A549 (cell line): ENCODE measurements around the gene HS6ST1. TPM values are rescaled to one million over a fixed set of nuclear protein-coding genes. Genes with fewer than 3 reads are reported as not detected.

Experiments used
- ATAC-seq, 2 experiments: fragments of 200-7000 bp in 1 of 2; fragments of >200 bp in 1 of 2; cut with Nextera tagmentation in 1 of 2; cut with Tn5 transposase in 1 of 2; 3 replicates each; pipeline versions ENCODE4 v1.8.0 to v1.9.1; 2018 to 2020; ENCODE audit warnings: mild to moderate bottlenecking in 1 of 2, moderate library complexity in 1 of 2
- CTCF ChIA-PET: fragments of 300-600 bp; sonication (Branson Sonifier 250); formaldehyde crosslinking; extraction: SDS; loops from one replicate; lab custom pipeline; 2021; ENCODE audit warnings: antibody characterized with exemption, inconsistent platforms; lab: Yijun Ruan, JAX
- POLR2A ChIA-PET: fragments of 350-600 bp; formaldehyde crosslinking; extraction: SDS; loops from one replicate; lab custom pipeline; 2021; ENCODE audit warnings: antibody characterized with exemption, inconsistent platforms; lab: Yijun Ruan, JAX
- DNase-seq, 2 experiments: peaks; one replicate each; pipeline versions ENCODE4 v3.0.0 to v3.0.0-alpha.2; 2011 to 2016; ENCODE audit warnings: low read depth in 1 of 2, low spot score in 1 of 2
- FAIRE-seq: peaks from 2 replicates; lab custom pipeline; 2011; peaks lifted over from hg19 to GRCh38; lab: Jason Lieb, UNC
- H3K27ac ChIP-seq, 2 experiments: fragments of >200 bp; sonication (Bioruptor Twin); formaldehyde crosslinking; 3 replicates each; pipeline ENCODE4 v1.5.1; 2016 to 2017
- H3K4me1 ChIP-seq: fragments of >200 bp; sonication (Bioruptor Twin); formaldehyde crosslinking; 3 replicates; pipeline ENCODE4 v1.6.1; 2016
- H3K4me2 ChIP-seq: fragments of >200 bp; sonication (Bioruptor Twin); formaldehyde crosslinking; 3 replicates; pipeline ENCODE4 v1.6.1; 2016
- H3K4me3 ChIP-seq: fragments of >200 bp; sonication (Bioruptor Twin); formaldehyde crosslinking; 3 replicates; pipeline ENCODE4 v1.5.1; 2016
- H3K9me3 ChIP-seq: fragments of >200 bp; sonication (Bioruptor Twin); formaldehyde crosslinking; 3 replicates; pipeline ENCODE4 v1.6.1; 2016
- CBX8 ChIP-seq: fragments of 200-600 bp; sonication (generic); IDR thresholded peaks from 2 replicates; pipeline ENCODE4 v1.6.1; 2016
- CHD2 ChIP-seq: fragments of 150-350 bp; IDR thresholded peaks from 2 replicates; pipeline ENCODE4 v1.6.1; 2014; ENCODE audit warnings: low read length; ENCODE audit not compliant: partially characterized antibody
- CHD4 ChIP-seq: fragments of 200-600 bp; sonication (generic); IDR thresholded peaks from 2 replicates; pipeline ENCODE4 v1.6.1; 2016; ENCODE audit warnings: antibody characterized with exemption, mild to moderate bottlenecking, borderline replicate concordance
- EHMT2 ChIP-seq: fragments of 200-600 bp; sonication (generic); IDR thresholded peaks from 2 replicates; pipeline ENCODE4 v1.6.1; 2016; ENCODE audit warnings: antibody characterized with exemption, low read depth, mild to moderate bottlenecking, moderate library complexity
- EP300 ChIP-seq, 2 experiments: fragments of >200 bp; sonication (Bioruptor Twin); formaldehyde crosslinking; IDR thresholded peaks; 2 replicates in 1 of 2; 3 replicates in 1 of 2; pipeline ENCODE4 v1.6.1; 2016 to 2017
- FOSB ChIP-seq: fragments of 250-450 bp; sonication (Bioruptor Pico); IDR thresholded peaks from 2 replicates; pipeline ENCODE4 v1.5.0; 2020; ENCODE audit warnings: mild to moderate bottlenecking, moderate library complexity
- FOSL2 ChIP-seq, 2 experiments: fragments of 450-650 bp in 1 of 2; fragments of >200 bp in 1 of 2; sonication (Bioruptor Twin) in 1 of 2; formaldehyde crosslinking; IDR thresholded peaks; 2 replicates each; pipeline versions ENCODE4 v1.5.0 to v1.6.1; 2016 to 2020; ENCODE audit warnings: mild to moderate bottlenecking in 1 of 2, moderate library complexity in 1 of 2
- GATA3 ChIP-seq: IDR thresholded peaks from 2 replicates; pipeline ENCODE4 v1.6.1; 2012; ENCODE audit warnings: borderline replicate concordance
- HEYL ChIP-seq: fragments of 250-450 bp; sonication (Bioruptor Pico); IDR thresholded peaks from 2 replicates; pipeline ENCODE4 v1.8.0; 2021; ENCODE audit warnings: mild to moderate bottlenecking, moderate library complexity
- HOXA7 ChIP-seq: fragments of 250-450 bp; sonication (Bioruptor Pico); IDR thresholded peaks from 2 replicates; pipeline ENCODE4 v1.5.0; 2020; ENCODE audit warnings: mild to moderate bottlenecking, moderate library complexity
- KDM1A ChIP-seq: fragments of 200-600 bp; sonication (generic); IDR thresholded peaks from 2 replicates; pipeline ENCODE4 v1.6.1; 2016; ENCODE audit warnings: low read depth, mild to moderate bottlenecking
- KDM5A ChIP-seq: fragments of 200-600 bp; sonication (generic); IDR thresholded peaks from 2 replicates; pipeline ENCODE4 v1.6.1; 2016; ENCODE audit warnings: antibody characterized with exemption, mild to moderate bottlenecking
- MYC ChIP-seq: IDR thresholded peaks from 2 replicates; pipeline ENCODE4 v1.6.1; 2012; ENCODE audit warnings: mild to moderate bottlenecking, inconsistent platforms, low read length, improper control_type of control experiment, borderline replicate concordance
- NFE2L2 ChIP-seq: fragments of 150-350 bp; conservative IDR thresholded peaks from 2 replicates; pipeline ENCODE4 v1.6.1; 2014; ENCODE audit warnings: low read length
- POLR2AphosphoS2 ChIP-seq: conservative IDR thresholded peaks from 2 replicates; pipeline ENCODE4 v1.6.1; 2012; ENCODE audit warnings: low read length, improper control_type of control experiment, inconsistent platforms
- RAD21 ChIP-seq, 2 experiments: fragments of >200 bp in 1 of 2; sonication (Bioruptor Twin) in 1 of 2; formaldehyde crosslinking in 1 of 2; IDR thresholded peaks in 1 of 2; conservative IDR thresholded peaks in 1 of 2; 2 replicates in 1 of 2; 3 replicates in 1 of 2; pipeline ENCODE4 v1.6.1; 2012 to 2018; ENCODE audit warnings: inconsistent platforms in 1 of 2
- RCOR1 ChIP-seq: fragments of 150-350 bp; IDR thresholded peaks from 2 replicates; pipeline ENCODE4 v1.6.1; 2014; ENCODE audit warnings: antibody characterized with exemption, low read length, low read depth
- RFX5 ChIP-seq: fragments of 450-650 bp; IDR thresholded peaks from 2 replicates; pipeline ENCODE4 v1.7.1; 2014; ENCODE audit warnings: antibody characterized with exemption, mild to moderate bottlenecking, moderate library complexity
- SMC3 ChIP-seq: fragments of >200 bp; sonication (Bioruptor Twin); formaldehyde crosslinking; IDR thresholded peaks from 3 replicates; pipeline ENCODE4 v1.6.1; 2018; ENCODE audit warnings: inconsistent platforms
- TFCP2L1 ChIP-seq: fragments of 250-450 bp; sonication (Bioruptor Pico); IDR thresholded peaks from 2 replicates; pipeline ENCODE4 v1.5.0; 2021; ENCODE audit warnings: mild to moderate bottlenecking
- TP53 ChIP-seq: fragments of 250-450 bp; sonication (Bioruptor Pico); IDR thresholded peaks from 2 replicates; pipeline ENCODE4 v1.5.0; 2021; ENCODE audit warnings: mild to moderate bottlenecking, moderate library complexity
- ZFP36 ChIP-seq: fragments of 450-650 bp; IDR thresholded peaks from 2 replicates; pipeline ENCODE4 v1.6.1; 2014; ENCODE audit warnings: borderline replicate concordance; ENCODE audit not compliant: partially characterized antibody
- ZSCAN20 ChIP-seq: fragments of 250-450 bp; sonication (Bioruptor Pico); IDR thresholded peaks from 2 replicates; pipeline ENCODE4 v1.8.0; 2022; ENCODE audit warnings: mild to moderate bottlenecking, moderate library complexity
- WGBS: methylation state at CpG from one replicate; pipeline ENCODE4 v1.1.6; 2017; ENCODE audit errors: missing lambda C conversion rate; 5-methylcytosine and 5-hydroxymethylcytosine counted together
- polyA plus RNA-seq, 4 experiments: library from polyadenylated mRNA; depleted of rRNA in 3 of 4; stranded (reverse); fragments of >200 nt; fragmentation: RNase III in 1 of 4; extraction: RNeasy Plus Mini Kit Qiagen cat#74134 plus additional on column Dnase treatment in 1 of 4; gene quantifications; 2 replicates in 3 of 4; 3 replicates in 1 of 4; pipeline ENCODE4 v1.2.3, GENCODE V29; 2011 to 2017
- TF ChIP-seq, protein P1 (sequence below): IDR thresholded peaks from 2 replicates; pipeline ENCODE4 v1.6.1; 2012; ENCODE audit warnings: low read depth, borderline replicate concordance
- TF ChIP-seq, protein P2 (sequence below): fragments of >200 bp; sonication (Bioruptor Twin); formaldehyde crosslinking; IDR thresholded peaks from 2 replicates; pipeline ENCODE4 v1.6.1; 2016
- TF ChIP-seq, protein P3 (sequence below): fragments of 250-450 bp; sonication (Bioruptor Pico); IDR thresholded peaks from 2 replicates; pipeline ENCODE4 v1.5.0; 2021; ENCODE audit warnings: mild to moderate bottlenecking, moderate library complexity, borderline replicate concordance
- TF ChIP-seq, protein P4 (sequence below): fragments of >200 bp; sonication (Bioruptor Twin); formaldehyde crosslinking; IDR thresholded peaks from 3 replicates; pipeline ENCODE4 v1.6.1; 2016

The HS6ST1 gene
- polyA plus RNA-seq, 2 of the 4 experiments (the other 2 are of a cell fraction): 3.8 to 11.6 TPM

DNA sequence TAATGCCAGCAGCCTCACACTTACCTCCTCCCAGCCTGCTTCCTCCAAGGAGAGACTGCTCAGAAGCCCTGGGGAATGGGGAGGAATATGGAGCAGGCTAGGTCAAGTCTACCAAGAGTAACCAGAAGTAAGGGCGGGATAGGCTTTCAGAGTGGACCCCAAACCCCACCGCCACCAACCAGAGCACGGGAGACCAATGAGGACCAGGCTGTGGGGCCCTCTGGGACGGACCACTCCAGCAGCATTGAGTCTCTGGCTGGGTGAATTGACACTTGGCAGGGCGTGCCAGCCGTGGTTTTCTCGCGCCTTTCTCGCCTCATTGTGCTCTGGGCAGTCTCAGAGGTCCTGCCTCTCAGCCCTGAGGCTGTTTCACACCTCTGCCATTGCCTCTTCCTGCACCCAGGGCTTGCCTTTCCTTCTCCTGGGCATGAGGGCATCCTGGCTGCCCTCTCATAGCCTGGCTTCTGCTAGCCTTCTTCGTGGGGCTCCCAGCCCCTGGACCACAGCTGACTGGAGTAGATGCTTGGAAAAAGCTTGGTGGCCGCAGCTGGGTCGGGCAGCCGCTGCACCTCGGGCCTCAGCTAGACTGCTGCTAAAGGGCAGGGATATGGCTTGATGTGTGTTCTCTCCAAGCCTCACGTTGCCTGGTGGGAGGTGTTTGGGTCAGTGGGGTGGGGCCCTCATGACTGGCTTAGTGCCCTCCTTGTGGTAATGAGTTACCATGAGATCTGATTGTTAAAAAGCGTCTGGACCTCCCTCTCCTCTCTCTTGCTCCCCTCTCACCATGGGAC is 40.5 kb upstream of the HS6ST1 start:
- FAIRE-seq: no peak
- ATAC-seq: no peak
- CTCF ChIA-PET: no interaction called here

DNA sequence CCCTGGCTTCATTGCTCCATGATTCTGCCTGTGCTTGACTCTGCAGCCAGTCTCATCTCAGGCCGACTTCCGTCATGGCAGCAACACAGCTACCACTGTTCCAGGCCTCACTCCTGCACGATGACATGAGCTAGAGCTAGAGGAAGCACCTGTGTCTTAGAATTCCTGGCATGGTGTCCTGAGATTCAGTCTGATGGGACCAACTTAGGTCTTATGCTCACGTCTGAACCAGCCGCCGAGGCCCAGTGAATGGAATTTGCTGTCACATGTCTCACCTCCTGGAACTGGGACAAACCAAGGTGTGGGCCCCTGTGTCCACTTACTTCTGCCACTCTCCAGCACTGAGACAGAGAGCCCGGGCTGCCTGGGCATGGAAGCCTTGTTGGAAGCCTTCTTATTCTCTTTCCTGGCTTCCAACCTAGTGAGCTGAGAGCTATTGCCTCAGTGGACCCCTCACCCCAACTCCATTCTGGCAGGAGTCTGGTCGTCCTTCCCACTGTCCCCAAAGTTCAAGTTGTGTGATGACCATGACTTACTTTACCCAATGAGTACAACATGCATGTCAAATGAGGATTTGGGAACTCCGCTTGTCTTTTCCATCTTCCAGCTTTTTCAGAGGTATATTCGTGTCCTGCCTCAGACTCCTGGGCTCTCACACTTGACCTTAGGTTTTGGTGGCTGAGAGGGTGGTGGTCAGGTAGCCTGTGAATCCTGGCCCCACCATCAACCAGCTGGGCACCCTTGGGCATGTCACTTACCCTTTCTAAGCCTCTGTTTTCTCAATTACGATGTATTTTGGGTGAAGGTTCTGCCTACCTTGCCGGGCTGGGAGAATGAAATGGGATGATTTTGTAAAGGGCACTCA is 39.1 kb upstream of the HS6ST1 start:
- 52% methylated on average over 12 of the region's 12 CpGs for WGBS
- ATAC-seq (no peak), FAIRE-seq (no peak), DNase-seq (no peak)
- TF ChIP-seq TP53 (CRISPR knock-in tag) (no peak), EP300 (IDR thresholded peaks at IDR 0.05) (no peak), ZSCAN20 (CRISPR knock-in tag) (no peak), FOSL2 (IDR thresholded peaks at IDR 0.05) (no peak), FOSL2 (CRISPR knock-in tag; IDR thresholded peaks at IDR 0.05) (no peak), NFE2L2 (no peak), TFCP2L1 (CRISPR knock-in tag) (no peak), CBX8 (no peak), GATA3 (no peak), RFX5 (no peak), HEYL (CRISPR knock-in tag) (no peak), RCOR1 (no peak), MYC (no peak), FOSB (CRISPR knock-in tag) (no peak), KDM5A (no peak), RAD21 (conservative IDR thresholded peaks at IDR 0.05 in 1 of 2, IDR thresholded peaks at IDR 0.05 in 1 of 2) (no peak)
- TF ChIP-seq, protein P1, sequence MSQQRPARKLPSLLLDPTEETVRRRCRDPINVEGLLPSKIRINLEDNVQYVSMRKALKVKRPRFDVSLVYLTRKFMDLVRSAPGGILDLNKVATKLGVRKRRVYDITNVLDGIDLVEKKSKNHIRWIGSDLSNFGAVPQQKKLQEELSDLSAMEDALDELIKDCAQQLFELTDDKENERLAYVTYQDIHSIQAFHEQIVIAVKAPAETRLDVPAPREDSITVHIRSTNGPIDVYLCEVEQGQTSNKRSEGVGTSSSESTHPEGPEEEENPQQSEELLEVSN: no peak
- TF ChIP-seq, protein P2, sequence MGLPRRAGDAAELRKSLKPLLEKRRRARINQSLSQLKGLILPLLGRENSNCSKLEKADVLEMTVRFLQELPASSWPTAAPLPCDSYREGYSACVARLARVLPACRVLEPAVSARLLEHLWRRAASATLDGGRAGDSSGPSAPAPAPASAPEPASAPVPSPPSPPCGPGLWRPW: no peak
- ChIA-PET CTCF (no interaction called here), POLR2A (no interaction called here)
- Histone ChIP-seq H3K9me3 (no peaks in the 10 kb centered on the region), H3K4me2 (no peak overlapping the region), H3K4me3 (no peak overlapping the region), H3K4me1 (peaks cover 3% of the 10 kb centered on the region; the same call in 2 of the 3 replicates), H3K27ac (no peak overlapping the region)

More for the DNA sequence above, 40.5 kb upstream of the HS6ST1 start:
- WGBS: 49% methylated on average over 15 of the region's 16 CpGs
- H3K4me1 ChIP-seq: peaks cover 9% of the 10 kb centered on the region; the same call in 2 of the 3 replicates
- no peaks in the 10 kb centered on the region for H3K9me3 ChIP-seq
- H3K4me3 ChIP-seq: no peak overlapping the region
- H3K4me2 ChIP-seq: no peak overlapping the region
- TF ChIP-seq HEYL (CRISPR knock-in tag) (no peak), ZFP36 (no peak)
- POLR2A ChIA-PET: no interaction called here
- H3K27ac ChIP-seq: no peak overlapping the region
- no peak for DNase-seq

DNA sequence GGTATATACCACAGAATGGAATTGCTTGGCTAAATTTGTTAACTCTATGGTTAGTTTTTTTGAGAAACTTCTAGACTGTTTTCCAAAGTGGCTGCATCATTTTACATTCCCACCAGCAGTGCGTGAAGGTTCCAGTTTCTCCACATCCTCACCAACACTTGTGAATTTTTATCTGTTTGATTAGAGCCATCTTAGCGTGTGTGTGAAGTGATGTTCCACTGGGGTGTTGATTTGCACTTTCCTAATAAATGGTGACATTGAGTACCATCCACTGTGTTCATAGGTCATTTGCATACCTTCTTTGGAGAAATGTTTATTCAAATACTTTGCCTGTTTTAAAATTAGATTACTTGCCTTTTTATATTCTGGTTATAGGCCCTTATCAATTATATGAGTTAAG is 37.5 kb upstream of the HS6ST1 start:
- CTCF ChIA-PET: interaction anchor here (1.6 kb wide), 1 partner anchor 11 kb away, joined by 3 read pairs; no protein-coding TSS in a partner anchor
- no peak for ATAC-seq

More for the DNA sequence above, 37.5 kb upstream of the HS6ST1 start:
- DNase-seq (no peak), FAIRE-seq (no peak)
- Histone ChIP-seq H3K9me3 (no peaks in the 10 kb centered on the region), H3K4me2 (no peak overlapping the region), H3K4me3 (no peak overlapping the region), H3K27ac (no peak overlapping the region), H3K4me1 (no peaks in the 10 kb centered on the region)
- 43% methylated on average over 2 of the region's 2 CpGs for WGBS
- POLR2A ChIA-PET: no interaction called here
- TF ChIP-seq KDM1A (no peak), RFX5 (no peak), RCOR1 (no peak), ZSCAN20 (CRISPR knock-in tag) (no peak), SMC3 (no peak), EHMT2 (no peak), RAD21 (conservative IDR thresholded peaks at IDR 0.05 in 1 of 2, IDR thresholded peaks at IDR 0.05 in 1 of 2) (no peak), MYC (no peak), POLR2AphosphoS2 (no peak), GATA3 (no peak), HOXA7 (CRISPR knock-in tag) (no peak), CHD4 (no peak), CHD2 (no peak)
- TF ChIP-seq, protein P3, sequence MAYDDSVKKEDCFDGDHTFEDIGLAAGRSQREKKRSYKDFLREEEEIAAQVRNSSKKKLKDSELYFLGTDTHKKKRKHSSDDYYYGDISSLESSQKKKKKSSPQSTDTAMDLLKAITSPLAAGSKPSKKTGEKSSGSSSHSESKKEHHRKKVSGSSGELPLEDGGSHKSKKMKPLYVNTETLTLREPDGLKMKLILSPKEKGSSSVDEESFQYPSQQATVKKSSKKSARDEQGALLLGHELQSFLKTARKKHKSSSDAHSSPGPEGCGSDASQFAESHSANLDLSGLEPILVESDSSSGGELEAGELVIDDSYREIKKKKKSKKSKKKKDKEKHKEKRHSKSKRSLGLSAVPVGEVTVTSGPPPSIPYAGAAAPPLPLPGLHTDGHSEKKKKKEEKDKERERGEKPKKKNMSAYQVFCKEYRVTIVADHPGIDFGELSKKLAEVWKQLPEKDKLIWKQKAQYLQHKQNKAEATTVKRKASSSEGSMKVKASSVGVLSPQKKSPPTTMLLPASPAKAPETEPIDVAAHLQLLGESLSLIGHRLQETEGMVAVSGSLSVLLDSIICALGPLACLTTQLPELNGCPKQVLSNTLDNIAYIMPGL (CRISPR knock-in tag): no peak
- TF ChIP-seq, protein P4, sequence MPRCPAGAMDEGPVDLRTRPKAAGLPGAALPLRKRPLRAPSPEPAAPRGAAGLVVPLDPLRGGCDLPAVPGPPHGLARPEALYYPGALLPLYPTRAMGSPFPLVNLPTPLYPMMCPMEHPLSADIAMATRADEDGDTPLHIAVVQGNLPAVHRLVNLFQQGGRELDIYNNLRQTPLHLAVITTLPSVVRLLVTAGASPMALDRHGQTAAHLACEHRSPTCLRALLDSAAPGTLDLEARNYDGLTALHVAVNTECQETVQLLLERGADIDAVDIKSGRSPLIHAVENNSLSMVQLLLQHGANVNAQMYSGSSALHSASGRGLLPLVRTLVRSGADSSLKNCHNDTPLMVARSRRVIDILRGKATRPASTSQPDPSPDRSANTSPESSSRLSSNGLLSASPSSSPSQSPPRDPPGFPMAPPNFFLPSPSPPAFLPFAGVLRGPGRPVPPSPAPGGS: no peak
